Smooth muscle cell (in vitro differentiated cells): ENCODE measurements around the gene POR. TPM values are rescaled to one million over a fixed set of nuclear protein-coding genes. Genes with fewer than 3 reads are reported as not detected.
"Not testable (repeated sequence)": the region's sequence is repeated elsewhere in the genome, so short reads cannot be mapped to it uniquely, and the experiment has no call there.

Source experiments
- DNase-seq: peaks from one replicate; lab custom pipeline; 2025; ENCODE audit not compliant: unreplicated experiment; lab: John Stamatoyannopoulos, UW
- H2AFZ ChIP-seq: fragments of 200-600 bp; sonication (generic); 2 replicates; pipeline ENCODE4 v1.6.0; 2016; ENCODE audit warnings: antibody characterized with exemption, low read depth, mild to moderate bottlenecking
- H3F3A ChIP-seq: fragments of 200-600 bp; sonication (generic); 2 replicates; pipeline ENCODE4 v1.6.0; 2017; ENCODE audit warnings: antibody characterized with exemption, low read depth
- H3K27ac ChIP-seq: fragments of 200-600 bp; sonication (generic); 2 replicates; pipeline ENCODE4 v1.5.1; 2016; ENCODE audit warnings: low read depth, mild to moderate bottlenecking
- H3K27me3 ChIP-seq: fragments of 200-600 bp; sonication (generic); 2 replicates; pipeline ENCODE4 v1.6.1; 2016; ENCODE audit warnings: low read depth, mild to moderate bottlenecking
- H3K36me3 ChIP-seq: fragments of 200-600 bp; sonication (generic); 2 replicates; pipeline ENCODE4 v1.5.1; 2016; ENCODE audit warnings: low read depth
- H3K4me1 ChIP-seq: fragments of 200-600 bp; sonication (generic); 2 replicates; pipeline ENCODE4 v1.5.1; 2016; ENCODE audit warnings: low read depth
- H3K4me2 ChIP-seq: fragments of 200-600 bp; sonication (generic); 2 replicates; pipeline ENCODE4 v1.6.0; 2016; ENCODE audit warnings: mild to moderate bottlenecking
- H3K4me3 ChIP-seq: fragments of 200-600 bp; sonication (generic); 2 replicates; pipeline ENCODE4 v1.5.1; 2016; ENCODE audit warnings: mild to moderate bottlenecking
- H3K79me2 ChIP-seq: fragments of 200-600 bp; sonication (generic); 2 replicates; pipeline ENCODE4 v1.6.0; 2016; ENCODE audit warnings: low read depth, mild to moderate bottlenecking
- H3K9ac ChIP-seq: fragments of 200-600 bp; sonication (generic); 2 replicates; pipeline ENCODE4 v1.6.0; 2016; ENCODE audit warnings: low read depth
- H3K9me3 ChIP-seq: fragments of 200-600 bp; sonication (generic); replicated peaks from 2 replicates; pipeline ENCODE4 v1.5.1; 2016; ENCODE audit warnings: low read depth
- H4K20me1 ChIP-seq: fragments of 200-600 bp; sonication (generic); 2 replicates; pipeline ENCODE4 v1.6.0; 2016; ENCODE audit warnings: low read depth
- WGBS: methylation state at CpG from one replicate; pipeline ENCODE4 v1.1.7; 2016; ENCODE audit warnings: low lambda C conversion rate; 5-methylcytosine and 5-hydroxymethylcytosine counted together
- polyA plus RNA-seq: library from polyadenylated mRNA; unstranded; fragments of >200 nt; fragmentation: Nextera tagmentation; extraction: Ambion mirVana; gene quantifications from 2 replicates; pipeline ENCODE4 v1.2.1, GENCODE V29; 2016
- total RNA-seq: library from RNA; depleted of rRNA; stranded (reverse); fragments of >200 nt; gene quantifications from 2 replicates; pipeline ENCODE4 v1.2.3, GENCODE V29; 2014
- TF ChIP-seq, protein P1 (sequence below): fragments of 200-600 bp; sonication (generic); IDR thresholded peaks from 2 replicates; pipeline ENCODE4 v1.5.1; 2017; ENCODE audit warnings: borderline replicate concordance, mild to moderate bottlenecking, antibody characterized with exemption; ENCODE audit not compliant: insufficient read depth, poor library complexity, severe bottlenecking

POR gene
- total and polyA plus RNA-seq, 2 experiments from 2014 or later = 46.7 to 52.7 TPM

- H3K27ac ChIP-seq = no peak overlapping the region
- 91% methylated on average over 11 of the region's 11 CpGs for WGBS
Observed at GRCh38 chr7:75889223-75889825, 25.6 kb upstream of the POR start.

DNA sequence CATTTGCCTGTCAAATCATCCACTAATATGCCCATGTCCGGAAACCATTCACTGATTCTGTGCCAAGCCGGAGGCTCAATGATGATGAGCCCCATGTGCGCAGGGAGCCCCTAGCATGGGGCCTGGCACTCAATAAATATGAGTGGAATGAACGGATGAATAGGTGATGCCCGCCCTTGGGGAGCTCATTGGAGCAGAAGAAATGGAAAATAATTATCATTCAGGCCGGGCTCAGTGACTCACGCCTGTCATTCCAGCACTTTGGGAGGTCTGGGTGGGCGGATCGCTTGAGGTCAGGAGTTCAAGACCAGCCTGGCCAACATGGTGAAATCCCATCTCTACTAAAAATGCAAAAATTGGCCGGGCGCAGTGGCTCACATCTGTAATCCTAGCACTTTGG, 25.1 kb upstream of the POR start:
- Histone ChIP-seq H3K9ac (no peak overlapping the region), H4K20me1 (peaks cover 13% of the 10 kb centered on the region), H3K9me3 (no peaks in the 10 kb centered on the region), H3K36me3 (no peaks in the 10 kb centered on the region), H3K27ac (no peak overlapping the region), H3K4me2 (no peak overlapping the region), H3K27me3 (no peaks in the 10 kb centered on the region), H2AFZ (no peak overlapping the region), H3K4me1 (no peaks in the 10 kb centered on the region), H3K79me2 (no peaks in the 10 kb centered on the region), H3K4me3 (no peak overlapping the region), H3F3A (no peaks in the 10 kb centered on the region)
- TF ChIP-seq, protein P1, sequence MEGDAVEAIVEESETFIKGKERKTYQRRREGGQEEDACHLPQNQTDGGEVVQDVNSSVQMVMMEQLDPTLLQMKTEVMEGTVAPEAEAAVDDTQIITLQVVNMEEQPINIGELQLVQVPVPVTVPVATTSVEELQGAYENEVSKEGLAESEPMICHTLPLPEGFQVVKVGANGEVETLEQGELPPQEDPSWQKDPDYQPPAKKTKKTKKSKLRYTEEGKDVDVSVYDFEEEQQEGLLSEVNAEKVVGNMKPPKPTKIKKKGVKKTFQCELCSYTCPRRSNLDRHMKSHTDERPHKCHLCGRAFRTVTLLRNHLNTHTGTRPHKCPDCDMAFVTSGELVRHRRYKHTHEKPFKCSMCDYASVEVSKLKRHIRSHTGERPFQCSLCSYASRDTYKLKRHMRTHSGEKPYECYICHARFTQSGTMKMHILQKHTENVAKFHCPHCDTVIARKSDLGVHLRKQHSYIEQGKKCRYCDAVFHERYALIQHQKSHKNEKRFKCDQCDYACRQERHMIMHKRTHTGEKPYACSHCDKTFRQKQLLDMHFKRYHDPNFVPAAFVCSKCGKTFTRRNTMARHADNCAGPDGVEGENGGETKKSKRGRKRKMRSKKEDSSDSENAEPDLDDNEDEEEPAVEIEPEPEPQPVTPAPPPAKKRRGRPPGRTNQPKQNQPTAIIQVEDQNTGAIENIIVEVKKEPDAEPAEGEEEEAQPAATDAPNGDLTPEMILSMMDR = no peak
- 90% methylated on average over 11 of the region's 11 CpGs for whole genome bisulfite sequencing
- DNase-seq = no peak

More at GRCh38 chr7:75889223-75889825, 25.6 kb upstream of the POR start:
- Histone ChIP-seq H2AFZ (no peak overlapping the region), H3K9ac (no peak overlapping the region), H3K4me2 (no peak overlapping the region), H3K4me1 (no peaks in the 10 kb centered on the region), H4K20me1 (peaks cover 16% of the 10 kb centered on the region), H3K9me3 (no peaks in the 10 kb centered on the region), H3K79me2 (no peaks in the 10 kb centered on the region), H3K27me3 (no peaks in the 10 kb centered on the region), H3K4me3 (no peak overlapping the region), H3K36me3 (no peaks in the 10 kb centered on the region), H3F3A (no peaks in the 10 kb centered on the region)
- DNase-seq = no peak
- TF ChIP-seq, protein P1 = no peak

- WGBS = 72% methylated on average over 7 of the region's 7 CpGs
- H3K9ac ChIP-seq, H3K9me3 ChIP-seq: not testable (repeated sequence)
Observed at GRCh38 chr7:75891237-75891636, 23.7 kb upstream of the POR start.

DNA sequence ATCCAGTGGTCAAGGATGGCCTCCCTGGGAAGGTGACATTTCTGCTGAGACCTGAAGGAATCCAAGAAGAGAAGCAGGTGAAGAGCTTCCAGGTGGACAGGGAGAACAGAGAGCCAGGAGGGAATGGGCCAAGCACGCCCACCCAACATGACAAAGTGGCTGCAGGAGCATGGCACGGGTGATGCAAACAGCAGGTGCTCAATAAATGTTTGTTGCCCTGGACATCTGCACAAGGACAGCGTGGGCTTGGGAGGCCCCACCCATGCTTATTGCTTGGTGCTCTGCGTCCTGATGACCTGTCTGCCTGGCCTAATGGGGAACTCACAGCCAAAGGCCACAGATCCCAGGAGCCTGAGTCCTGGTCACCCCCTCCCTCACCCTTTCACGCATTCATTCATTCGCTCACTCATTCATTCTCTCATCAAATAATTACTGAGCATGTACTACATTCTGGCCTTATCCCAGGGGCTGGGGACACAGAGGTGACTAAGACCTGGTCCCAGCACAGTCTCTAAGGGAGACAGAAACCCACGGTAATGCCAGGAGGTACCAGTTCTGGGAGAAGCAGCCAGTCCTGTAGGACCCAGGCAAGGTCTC, 23.0 kb upstream of the POR start:
- no peak overlapping the region for H3K9ac ChIP-seq
- H3K27ac ChIP-seq = no peak overlapping the region

More at GRCh38 chr7:75891237-75891636, 23.7 kb upstream of the POR start:
- not testable (repeated sequence) for H3K4me1 ChIP-seq, H2AFZ ChIP-seq, H3K4me2 ChIP-seq, H3K36me3 ChIP-seq, H3F3A ChIP-seq, DNase-seq, H3K27me3 ChIP-seq, H3K4me3 ChIP-seq, H3K27ac ChIP-seq, H3K79me2 ChIP-seq, H4K20me1 ChIP-seq

More for the DNA sequence above, 23.0 kb upstream of the POR start:
- Histone ChIP-seq H2AFZ (no peak overlapping the region), H4K20me1 (peaks cover 6% of the 10 kb centered on the region), H3K9me3 (no peaks in the 10 kb centered on the region), H3K4me3 (no peak overlapping the region), H3K4me1 (no peaks in the 10 kb centered on the region), H3K4me2 (no peak overlapping the region), H3F3A (no peaks in the 10 kb centered on the region), H3K36me3 (no peaks in the 10 kb centered on the region), H3K27me3 (no peaks in the 10 kb centered on the region), H3K79me2 (no peaks in the 10 kb centered on the region)
- no peak for DNase-seq
- WGBS = 92% methylated on average over 7 of the region's 7 CpGs
- TF ChIP-seq, protein P1 = no peak
